Left ventricle myocardium inferior (tissue), 1 donor: ENCODE results near the gene MTMR3. TPM values are rescaled to one million over a fixed set of nuclear protein-coding genes. Genes with fewer than 3 reads are reported as not detected.

ENCODE experiments used
- DNase-seq: peaks from one replicate; pipeline ENCODE4 v3.0.0-alpha.2; 2020
- H3K27ac ChIP-seq: fragments of 200-600 bp; replicated peaks from 2 replicates; pipeline ENCODE4 v1.8.0; 2021
- H3K27me3 ChIP-seq: fragments of 200-600 bp; 2 replicates; pipeline ENCODE4 v1.8.0; 2021; ENCODE audit warnings: low read depth
- H3K36me3 ChIP-seq: fragments of 200-600 bp; 2 replicates; pipeline ENCODE4 v1.8.0; 2021
- H3K4me1 ChIP-seq: fragments of 200-600 bp; 2 replicates; pipeline ENCODE4 v1.8.0; 2021
- H3K4me3 ChIP-seq: fragments of 200-600 bp; 2 replicates; pipeline ENCODE4 v1.8.0; 2021; ENCODE audit warnings: mild to moderate bottlenecking, moderate library complexity
- H3K9me3 ChIP-seq: fragments of 200-600 bp; replicated peaks from 2 replicates; pipeline ENCODE4 v1.8.0; 2021
- CTCF ChIP-seq: fragments of 200-600 bp; IDR thresholded peaks from 2 replicates; pipeline ENCODE4 v1.8.0; 2021; ENCODE audit warnings: antibody characterized with exemption, mild to moderate bottlenecking, borderline replicate concordance
- intact Hi-C: fragments of 100-400 bp; cut with micrococcal nuclease; formaldehyde crosslinking; loops from one replicate; pipeline ENCODE4 v1.11.0; 2022
- total RNA-seq: library from RNA; stranded (reverse); fragmentation: NEBNext Ultra II Directional; extraction: Animal tissue kit (Norgen Biotek cat#: 25700); gene quantifications from one replicate; pipeline ENCODE4 v1.2.1, GENCODE V29; 2021
- donor health status: DM: no; HTN: yes; CAD: no; lungs with severe emphysema.

The MTMR3 gene
- total RNA-seq, 1 donor from 2014 or later, result 31.3 TPM

- intact Hi-C loops, result no loop called here
- peaks cover 87% of the 10 kb centered on the region for H3K36me3 ChIP-seq
- H3K27me3 ChIP-seq, result no peaks in the 10 kb centered on the region
- H3K4me1 ChIP-seq, result peaks cover 15% of the 10 kb centered on the region
- H3K9me3 ChIP-seq, result no peaks in the 10 kb centered on the region
- no peak overlapping the region for H3K4me3 ChIP-seq
- TF ChIP-seq CTCF, result no peak
- H3K27ac ChIP-seq, result no peak overlapping the region
- DNase-seq, result no peak
These were observed 125.4 kb downstream of the MTMR3 start for GRCh38 chr22:30008401-30008800.

- Histone ChIP-seq H3K9me3 (no peaks in the 10 kb centered on the region), H3K4me1 (peaks cover 9% of the 10 kb centered on the region), H3K27ac (no peak overlapping the region), H3K4me3 (no peak overlapping the region), H3K27me3 (no peaks in the 10 kb centered on the region), H3K36me3 (peaks cover 90% of the 10 kb centered on the region)
- no peak for TF ChIP-seq CTCF
- intact Hi-C loops, result no loop called here
- no peak for DNase-seq
These were observed 126.5 kb downstream of the MTMR3 start for GRCh38 chr22:30009478-30009877.

DNA sequence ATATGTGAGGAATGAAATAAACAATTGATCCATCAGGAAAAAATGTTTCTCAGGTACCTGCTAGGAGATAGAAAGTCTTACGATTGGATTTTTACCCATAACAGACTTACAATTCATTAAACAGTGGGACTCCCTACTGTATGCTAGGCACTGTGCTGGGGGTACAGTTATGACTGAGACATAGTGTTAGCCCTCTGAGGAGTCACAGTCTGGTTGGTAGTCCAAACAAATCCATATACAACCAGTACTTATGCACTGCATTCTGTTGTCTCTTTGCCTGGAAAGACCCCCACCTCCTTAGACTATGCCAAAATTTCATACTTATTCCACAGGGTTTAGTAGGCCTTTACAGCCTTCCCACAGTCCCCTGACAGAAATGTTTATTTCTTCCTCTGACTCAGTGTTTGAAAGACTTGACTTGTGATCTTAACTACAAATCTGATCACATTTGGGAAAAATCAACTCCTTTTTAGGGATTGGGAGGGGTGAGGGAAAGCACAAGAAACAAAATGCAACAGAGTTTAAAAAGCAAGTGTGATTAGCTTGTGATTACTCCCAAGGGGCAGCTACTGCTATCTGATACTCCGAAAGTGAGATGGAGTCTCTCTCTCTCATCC is 127.9 kb downstream of the MTMR3 start:
- Histone ChIP-seq H3K4me3 (no peak overlapping the region), H3K4me1 (peaks cover 3% of the 10 kb centered on the region), H3K27me3 (no peaks in the 10 kb centered on the region), H3K9me3 (no peaks in the 10 kb centered on the region), H3K27ac (no peak overlapping the region), H3K36me3 (peaks cover 98% of the 10 kb centered on the region)
- DNase-seq, result no peak
- no peak for TF ChIP-seq CTCF
- intact Hi-C loops, result no loop called here

DNA sequence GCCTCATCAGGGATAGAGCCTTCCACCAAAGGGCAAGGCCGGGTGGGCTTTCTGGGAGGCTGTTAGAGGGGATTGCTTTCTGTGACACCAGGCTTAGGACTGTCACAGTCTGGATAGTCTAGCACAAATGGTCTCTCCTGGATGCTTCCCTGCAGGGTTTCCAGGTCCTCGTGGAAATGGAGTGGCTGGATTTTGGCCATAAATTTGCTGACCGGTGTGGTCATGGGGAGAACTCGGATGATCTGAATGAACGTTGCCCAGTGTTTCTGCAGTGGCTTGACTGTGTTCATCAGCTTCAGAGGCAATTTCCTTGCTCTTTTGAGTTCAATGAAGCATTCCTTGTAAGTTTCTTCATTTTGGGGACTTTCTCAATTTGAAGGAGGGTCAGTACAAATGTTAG is 130.2 kb downstream of the MTMR3 start:
- TF ChIP-seq CTCF, result no peak
- peaks cover 98% of the 10 kb centered on the region for H3K36me3 ChIP-seq
- no peaks in the 10 kb centered on the region for H3K9me3 ChIP-seq
- DNase-seq, result no peak
- peaks cover 3% of the 10 kb centered on the region for H3K4me1 ChIP-seq
- H3K27me3 ChIP-seq, result no peaks in the 10 kb centered on the region
- no peak overlapping the region for H3K4me3 ChIP-seq
- intact Hi-C loops, result no loop called here
- no peak overlapping the region for H3K27ac ChIP-seq

DNA sequence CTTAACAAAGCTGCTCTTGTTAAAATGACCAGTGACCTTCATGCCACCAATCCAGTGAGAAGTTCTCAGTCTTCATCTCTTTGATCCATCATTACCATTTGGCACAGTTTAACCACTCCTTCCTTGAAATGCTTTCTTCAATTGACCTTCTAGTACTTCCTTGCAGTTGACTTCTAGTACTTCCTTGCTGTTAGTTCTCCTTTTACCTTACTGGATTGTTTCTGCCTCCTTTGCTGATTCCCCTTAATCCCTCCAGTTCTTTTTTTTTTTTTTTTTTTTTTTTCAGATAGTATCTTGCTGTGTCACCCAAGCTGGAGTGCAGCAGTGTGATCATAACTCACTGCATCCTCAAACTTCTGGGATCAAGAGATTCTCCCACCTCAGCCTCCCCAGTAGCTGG is 131.3 kb downstream of the MTMR3 start:
- intact Hi-C loops, result no loop called here
- H3K4me3 ChIP-seq, result no peak overlapping the region

More for the DNA sequence above, 131.3 kb downstream of the MTMR3 start:
- Histone ChIP-seq H3K9me3 (no peaks in the 10 kb centered on the region), H3K27ac (no peak overlapping the region), H3K36me3 (peaks cover 98% of the 10 kb centered on the region), H3K27me3 (no peaks in the 10 kb centered on the region), H3K4me1 (peaks cover 3% of the 10 kb centered on the region)
- DNase-seq, result no peak
- no peak for TF ChIP-seq CTCF
